A549 (cell line): ENCODE measurements around the gene CNNM3. TPM values are rescaled to one million over a fixed set of nuclear protein-coding genes. Genes with fewer than 3 reads are reported as not detected.

Experiments used
- ATAC-seq, 2 experiments: fragments of 200-7000 bp in 1 of 2; fragments of >200 bp in 1 of 2; cut with Nextera tagmentation in 1 of 2; cut with Tn5 transposase in 1 of 2; 3 replicates each; pipeline versions ENCODE4 v1.8.0 to v1.9.1; 2018 to 2020; ENCODE audit warnings: mild to moderate bottlenecking in 1 of 2, moderate library complexity in 1 of 2
- CTCF ChIA-PET: fragments of 300-600 bp; sonication (Branson Sonifier 250); formaldehyde crosslinking; extraction: SDS; loops from one replicate; lab custom pipeline; 2021; ENCODE audit warnings: antibody characterized with exemption, inconsistent platforms; lab: Yijun Ruan, JAX
- POLR2A ChIA-PET: fragments of 350-600 bp; formaldehyde crosslinking; extraction: SDS; loops from one replicate; lab custom pipeline; 2021; ENCODE audit warnings: antibody characterized with exemption, inconsistent platforms; lab: Yijun Ruan, JAX
- DNase-seq, 2 experiments: peaks; one replicate each; pipeline versions ENCODE4 v3.0.0 to v3.0.0-alpha.2; 2011 to 2016; ENCODE audit warnings: low read depth in 1 of 2, low spot score in 1 of 2
- FAIRE-seq: peaks from 2 replicates; lab custom pipeline; 2011; peaks lifted over from hg19 to GRCh38; lab: Jason Lieb, UNC
- H3K27ac ChIP-seq, 2 experiments: fragments of >200 bp; sonication (Bioruptor Twin); formaldehyde crosslinking; 3 replicates each; pipeline ENCODE4 v1.5.1; 2016 to 2017
- H3K4me1 ChIP-seq: fragments of >200 bp; sonication (Bioruptor Twin); formaldehyde crosslinking; 3 replicates; pipeline ENCODE4 v1.6.1; 2016
- H3K4me2 ChIP-seq: fragments of >200 bp; sonication (Bioruptor Twin); formaldehyde crosslinking; 3 replicates; pipeline ENCODE4 v1.6.1; 2016
- H3K4me3 ChIP-seq: fragments of >200 bp; sonication (Bioruptor Twin); formaldehyde crosslinking; 3 replicates; pipeline ENCODE4 v1.5.1; 2016
- H3K9me3 ChIP-seq: fragments of >200 bp; sonication (Bioruptor Twin); formaldehyde crosslinking; 3 replicates; pipeline ENCODE4 v1.6.1; 2016
- ATOH8 ChIP-seq: fragments of 250-450 bp; sonication (Bioruptor Pico); IDR thresholded peaks from 2 replicates; pipeline ENCODE4 v1.5.0; 2020; ENCODE audit warnings: low read depth, mild to moderate bottlenecking, moderate library complexity
- CHD4 ChIP-seq: fragments of 200-600 bp; sonication (generic); IDR thresholded peaks from 2 replicates; pipeline ENCODE4 v1.6.1; 2016; ENCODE audit warnings: antibody characterized with exemption, mild to moderate bottlenecking, borderline replicate concordance
- EHF ChIP-seq: fragments of 250-450 bp; sonication (Bioruptor Pico); IDR thresholded peaks from 2 replicates; pipeline ENCODE4 v1.5.0; 2020; ENCODE audit warnings: mild to moderate bottlenecking
- EHMT2 ChIP-seq: fragments of 200-600 bp; sonication (generic); IDR thresholded peaks from 2 replicates; pipeline ENCODE4 v1.6.1; 2016; ENCODE audit warnings: antibody characterized with exemption, low read depth, mild to moderate bottlenecking, moderate library complexity
- HES2 ChIP-seq: fragments of >200 bp; sonication (Bioruptor Twin); formaldehyde crosslinking; IDR thresholded peaks from 2 replicates; pipeline ENCODE4 v1.6.1; 2016
- HEYL ChIP-seq: fragments of 250-450 bp; sonication (Bioruptor Pico); IDR thresholded peaks from 2 replicates; pipeline ENCODE4 v1.8.0; 2021; ENCODE audit warnings: mild to moderate bottlenecking, moderate library complexity
- HOXA7 ChIP-seq: fragments of 250-450 bp; sonication (Bioruptor Pico); IDR thresholded peaks from 2 replicates; pipeline ENCODE4 v1.5.0; 2020; ENCODE audit warnings: mild to moderate bottlenecking, moderate library complexity
- HOXB13 ChIP-seq: fragments of 250-450 bp; sonication (Bioruptor Pico); IDR thresholded peaks from 2 replicates; pipeline ENCODE4 v1.5.0; 2020; ENCODE audit warnings: low read depth, mild to moderate bottlenecking, moderate library complexity
- JUNB ChIP-seq: fragments of >200 bp; sonication (Bioruptor Twin); formaldehyde crosslinking; IDR thresholded peaks from 2 replicates; pipeline ENCODE4 v1.6.1; 2016
- MAFK ChIP-seq: fragments of 450-650 bp; IDR thresholded peaks from 2 replicates; pipeline ENCODE4 v1.6.1; 2014; ENCODE audit not compliant: partially characterized antibody
- RAD21 ChIP-seq, 2 experiments: fragments of >200 bp in 1 of 2; sonication (Bioruptor Twin) in 1 of 2; formaldehyde crosslinking in 1 of 2; IDR thresholded peaks in 1 of 2; conservative IDR thresholded peaks in 1 of 2; 2 replicates in 1 of 2; 3 replicates in 1 of 2; pipeline ENCODE4 v1.6.1; 2012 to 2018; ENCODE audit warnings: inconsistent platforms in 1 of 2
- SMC3 ChIP-seq: fragments of >200 bp; sonication (Bioruptor Twin); formaldehyde crosslinking; IDR thresholded peaks from 3 replicates; pipeline ENCODE4 v1.6.1; 2018; ENCODE audit warnings: inconsistent platforms
- SREBF2 ChIP-seq: fragments of 450-650 bp; IDR thresholded peaks from 2 replicates; pipeline ENCODE4 v1.6.1; 2014; ENCODE audit warnings: mild to moderate bottlenecking, moderate library complexity
- TFCP2L1 ChIP-seq: fragments of 250-450 bp; sonication (Bioruptor Pico); IDR thresholded peaks from 2 replicates; pipeline ENCODE4 v1.5.0; 2021; ENCODE audit warnings: mild to moderate bottlenecking
- ZNF302 ChIP-seq: fragments of 250-450 bp; sonication (Bioruptor Pico); IDR thresholded peaks from 2 replicates; pipeline ENCODE4 v1.9.0; 2021; ENCODE audit warnings: inconsistent platforms, mild to moderate bottlenecking, moderate library complexity
- WGBS: methylation state at CpG from one replicate; pipeline ENCODE4 v1.1.6; 2017; ENCODE audit errors: missing lambda C conversion rate; 5-methylcytosine and 5-hydroxymethylcytosine counted together
- polyA plus RNA-seq, 4 experiments: library from polyadenylated mRNA; depleted of rRNA in 3 of 4; stranded (reverse); fragments of >200 nt; fragmentation: RNase III in 1 of 4; extraction: RNeasy Plus Mini Kit Qiagen cat#74134 plus additional on column Dnase treatment in 1 of 4; gene quantifications; 2 replicates in 3 of 4; 3 replicates in 1 of 4; pipeline ENCODE4 v1.2.3, GENCODE V29; 2011 to 2017
- TF ChIP-seq, protein P1 (sequence below): fragments of >200 bp; sonication (Bioruptor Twin); formaldehyde crosslinking; IDR thresholded peaks from 3 replicates; pipeline ENCODE4 v1.5.1; 2016
- TF ChIP-seq, protein P2 (sequence below): fragments of 200-600 bp; sonication (generic); IDR thresholded peaks from 2 replicates; pipeline ENCODE4 v1.6.1; 2016; ENCODE audit warnings: antibody characterized with exemption, mild to moderate bottlenecking, moderate library complexity

The CNNM3 gene
- polyA plus RNA-seq, 2 of the 4 experiments (the other 2 are of a cell fraction) = 11.8 to 14.1 TPM

- no peak overlapping the region for H3K4me3 ChIP-seq
- CTCF ChIA-PET = interaction anchor here (0.6 to 1.5 kb wide), 2 partner anchors 10 to 30 kb away, joined by 3 to 6 read pairs; no protein-coding TSS in a partner anchor
- H3K4me1 ChIP-seq = peaks cover 3% of the 10 kb centered on the region; the same call in 1 of the 3 replicates
- H3K9me3 ChIP-seq = no peaks in the 10 kb centered on the region
- H3K27ac ChIP-seq = no peak overlapping the region
- POLR2A ChIA-PET = no interaction called here
- TF ChIP-seq EHMT2 (no peak), EHF (CRISPR knock-in tag) (no peak), HES2 (no peak)
- WGBS = 92% methylated on average over 25 of the region's 25 CpGs
- FAIRE-seq (no peak), ATAC-seq (no peak), DNase-seq (no peak)
- H3K4me2 ChIP-seq = no peak overlapping the region
Observed at GRCh38 chr2:96770442-96771202, 45.4 kb upstream of the CNNM3 start.

- FAIRE-seq (no peak), ATAC-seq (peak in 1 of 2 experiments; percentile 8; a peak in 2 of 6 replicates)
- WGBS = 95% methylated on average over 17 of the region's 20 CpGs
- no peak overlapping the region for H3K4me2 ChIP-seq
- ChIA-PET CTCF (no interaction called here), POLR2A (no interaction called here)
- H3K27ac ChIP-seq = no peak overlapping the region
- H3K4me1 ChIP-seq = peaks cover 3% of the 10 kb centered on the region; the same call in 1 of the 3 replicates
- H3K9me3 ChIP-seq = no peaks in the 10 kb centered on the region
- TF ChIP-seq HEYL (CRISPR knock-in tag) = no peak
- no peak for TF ChIP-seq HOXA7 (CRISPR knock-in tag)
- TF ChIP-seq, all 56 proteins: peak for 0
- DNase-seq = no peak
- no peak overlapping the region for H3K4me3 ChIP-seq
Observed at GRCh38 chr2:96771796-96772618, 44.1 kb upstream of the CNNM3 start.

DNA sequence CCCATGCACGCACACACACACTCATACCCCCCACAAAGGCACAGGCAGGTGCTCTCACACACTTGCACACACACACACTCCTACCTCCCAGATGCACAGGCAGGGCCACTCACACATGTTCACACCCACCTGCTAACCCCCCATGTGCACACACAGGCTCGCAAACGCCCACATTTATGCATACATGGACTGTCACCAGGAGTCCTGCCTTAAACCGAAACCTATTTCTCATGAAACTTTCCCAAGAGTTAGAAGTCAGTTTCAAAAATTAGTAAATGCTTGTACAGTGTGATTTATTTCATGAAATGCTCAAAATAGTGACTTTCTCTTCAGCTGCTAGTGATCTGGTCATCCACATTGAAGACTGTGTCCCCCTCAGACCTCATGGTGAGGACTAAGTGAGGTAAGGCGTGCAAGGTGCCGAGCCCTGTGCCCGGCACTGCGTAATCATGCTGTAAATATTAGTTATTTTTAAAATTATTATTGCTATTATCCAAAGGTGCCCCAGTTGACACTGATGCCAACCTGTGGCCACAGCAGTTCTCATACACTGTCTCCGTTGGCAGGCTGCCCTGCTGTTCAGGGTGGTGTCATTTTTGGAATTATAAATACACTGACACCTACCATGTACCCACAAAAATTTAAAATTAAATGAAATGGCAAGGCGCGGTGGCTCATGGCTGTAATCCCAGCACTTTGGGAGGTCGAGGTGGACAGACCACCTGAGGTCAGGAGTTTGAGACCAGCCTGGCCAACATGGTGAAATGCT is 43.0 kb upstream of the CNNM3 start:
- no peak for TF ChIP-seq ZNF302 (CRISPR knock-in tag)
- FAIRE-seq = no peak

DNA sequence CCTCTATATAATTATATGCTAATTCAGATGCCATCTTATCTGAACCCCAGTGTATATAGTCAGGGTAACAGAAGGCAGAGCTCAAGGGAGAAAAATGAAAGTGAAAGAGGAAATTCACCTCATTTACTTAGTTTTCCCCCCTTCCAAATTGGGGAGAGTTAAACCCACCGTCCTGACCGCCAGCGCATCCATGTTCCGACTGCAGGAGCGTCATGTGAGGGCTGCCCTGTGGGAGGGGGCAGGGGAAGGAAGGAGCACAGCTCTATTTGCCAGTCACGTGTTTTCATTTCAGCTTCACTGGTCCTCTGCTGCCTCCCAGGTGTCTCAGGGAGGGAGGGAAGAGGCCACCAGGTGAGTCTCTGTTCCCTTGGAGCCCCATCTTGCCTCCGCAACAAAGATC is 42.1 kb upstream of the CNNM3 start:
- no peak overlapping the region for H3K4me3 ChIP-seq
- no peak for FAIRE-seq
- ATAC-seq = no peak
- TF ChIP-seq SREBF2 = no peak
- TF ChIP-seq MAFK = no peak
- no peak for TF ChIP-seq EHMT2
- TF ChIP-seq, protein P1, sequence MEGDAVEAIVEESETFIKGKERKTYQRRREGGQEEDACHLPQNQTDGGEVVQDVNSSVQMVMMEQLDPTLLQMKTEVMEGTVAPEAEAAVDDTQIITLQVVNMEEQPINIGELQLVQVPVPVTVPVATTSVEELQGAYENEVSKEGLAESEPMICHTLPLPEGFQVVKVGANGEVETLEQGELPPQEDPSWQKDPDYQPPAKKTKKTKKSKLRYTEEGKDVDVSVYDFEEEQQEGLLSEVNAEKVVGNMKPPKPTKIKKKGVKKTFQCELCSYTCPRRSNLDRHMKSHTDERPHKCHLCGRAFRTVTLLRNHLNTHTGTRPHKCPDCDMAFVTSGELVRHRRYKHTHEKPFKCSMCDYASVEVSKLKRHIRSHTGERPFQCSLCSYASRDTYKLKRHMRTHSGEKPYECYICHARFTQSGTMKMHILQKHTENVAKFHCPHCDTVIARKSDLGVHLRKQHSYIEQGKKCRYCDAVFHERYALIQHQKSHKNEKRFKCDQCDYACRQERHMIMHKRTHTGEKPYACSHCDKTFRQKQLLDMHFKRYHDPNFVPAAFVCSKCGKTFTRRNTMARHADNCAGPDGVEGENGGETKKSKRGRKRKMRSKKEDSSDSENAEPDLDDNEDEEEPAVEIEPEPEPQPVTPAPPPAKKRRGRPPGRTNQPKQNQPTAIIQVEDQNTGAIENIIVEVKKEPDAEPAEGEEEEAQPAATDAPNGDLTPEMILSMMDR = no peak
- TF ChIP-seq, protein P2, sequence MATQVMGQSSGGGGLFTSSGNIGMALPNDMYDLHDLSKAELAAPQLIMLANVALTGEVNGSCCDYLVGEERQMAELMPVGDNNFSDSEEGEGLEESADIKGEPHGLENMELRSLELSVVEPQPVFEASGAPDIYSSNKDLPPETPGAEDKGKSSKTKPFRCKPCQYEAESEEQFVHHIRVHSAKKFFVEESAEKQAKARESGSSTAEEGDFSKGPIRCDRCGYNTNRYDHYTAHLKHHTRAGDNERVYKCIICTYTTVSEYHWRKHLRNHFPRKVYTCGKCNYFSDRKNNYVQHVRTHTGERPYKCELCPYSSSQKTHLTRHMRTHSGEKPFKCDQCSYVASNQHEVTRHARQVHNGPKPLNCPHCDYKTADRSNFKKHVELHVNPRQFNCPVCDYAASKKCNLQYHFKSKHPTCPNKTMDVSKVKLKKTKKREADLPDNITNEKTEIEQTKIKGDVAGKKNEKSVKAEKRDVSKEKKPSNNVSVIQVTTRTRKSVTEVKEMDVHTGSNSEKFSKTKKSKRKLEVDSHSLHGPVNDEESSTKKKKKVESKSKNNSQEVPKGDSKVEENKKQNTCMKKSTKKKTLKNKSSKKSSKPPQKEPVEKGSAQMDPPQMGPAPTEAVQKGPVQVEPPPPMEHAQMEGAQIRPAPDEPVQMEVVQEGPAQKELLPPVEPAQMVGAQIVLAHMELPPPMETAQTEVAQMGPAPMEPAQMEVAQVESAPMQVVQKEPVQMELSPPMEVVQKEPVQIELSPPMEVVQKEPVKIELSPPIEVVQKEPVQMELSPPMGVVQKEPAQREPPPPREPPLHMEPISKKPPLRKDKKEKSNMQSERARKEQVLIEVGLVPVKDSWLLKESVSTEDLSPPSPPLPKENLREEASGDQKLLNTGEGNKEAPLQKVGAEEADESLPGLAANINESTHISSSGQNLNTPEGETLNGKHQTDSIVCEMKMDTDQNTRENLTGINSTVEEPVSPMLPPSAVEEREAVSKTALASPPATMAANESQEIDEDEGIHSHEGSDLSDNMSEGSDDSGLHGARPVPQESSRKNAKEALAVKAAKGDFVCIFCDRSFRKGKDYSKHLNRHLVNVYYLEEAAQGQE = no peak
- TF ChIP-seq JUNB = no peak
- TF ChIP-seq CHD4 = no peak
- no peak for TF ChIP-seq RAD21 (conservative IDR thresholded peaks at IDR 0.05 in 1 of 2, IDR thresholded peaks at IDR 0.05 in 1 of 2)
- TF ChIP-seq TFCP2L1 = no peak
- no peak for TF ChIP-seq HOXB13 (CRISPR knock-in tag)
- TF ChIP-seq ATOH8 (CRISPR knock-in tag) = no peak
- no peak for TF ChIP-seq SMC3

More for the DNA sequence above, 43.0 kb upstream of the CNNM3 start:
- H3K4me2 ChIP-seq = no peak overlapping the region
- H3K4me1 ChIP-seq = peaks cover 3% of the 10 kb centered on the region; the same call in 1 of the 3 replicates
- H3K27ac ChIP-seq = no peak overlapping the region
- DNase-seq = no peak
- 86% methylated on average over 12 of the region's 12 CpGs for WGBS
- ChIA-PET POLR2A (no interaction called here), CTCF (interaction anchor here (0.9 to 5.0 kb wide), 2 partner anchors 11 to 27 kb away, joined by 3 to 46 read pairs; partner anchors contain the start of gene CNNM4)
- no peak for ATAC-seq
- no peak overlapping the region for H3K4me3 ChIP-seq
- H3K9me3 ChIP-seq = no peaks in the 10 kb centered on the region

More for the DNA sequence above, 42.1 kb upstream of the CNNM3 start:
- Histone ChIP-seq H3K4me2 (no peak overlapping the region), H3K9me3 (no peaks in the 10 kb centered on the region), H3K4me1 (peaks cover 3% of the 10 kb centered on the region; the same call in 1 of the 3 replicates), H3K27ac (no peak overlapping the region)
- ChIA-PET POLR2A (no interaction called here), CTCF (interaction anchor here (0.9 to 5.0 kb wide), 4 partner anchors 11 to 220 kb away, joined by 3 to 46 read pairs (median 3); partner anchors contain the start of gene CNNM4)
- DNase-seq = no peak
- WGBS = 92% methylated on average over 7 of the region's 7 CpGs
